OCI-LY7 (cell line): Measurements from ENCODE around the gene TSNAX. TPM values are rescaled to one million over a fixed set of nuclear protein-coding genes. Genes with fewer than 3 reads are reported as not detected.

Source experiments
- BruUV-seq: library from RNA; stranded (reverse); fragments of 400-500 nt; replicated peaks from 2 replicates; lab custom pipeline; 2021; lab: Mats Ljungman, UMichigan
- CTCF ChIA-PET: fragments of 300-600 bp; sonication (Branson Sonifier 250); formaldehyde crosslinking; loops from one replicate; lab custom pipeline; 2022; ENCODE audit warnings: antibody characterized with exemption; ENCODE audit not compliant: unreplicated experiment; lab: Charles Lee
- POLR2A ChIA-PET: fragments of 300-600 bp; sonication (Branson Sonifier 250); formaldehyde crosslinking; loops from one replicate; lab custom pipeline; 2022; ENCODE audit warnings: antibody characterized with exemption; lab: Charles Lee
- DNase-seq: peaks from one replicate; pipeline ENCODE4 v3.0.0-alpha.2; 2015; ENCODE audit warnings: low spot score
- H2AFZ ChIP-seq: fragments of 200-600 bp; sonication (generic), shearing (Covaris generic); 2 replicates; pipeline ENCODE4 v1.6.1; 2014; ENCODE audit warnings: mild to moderate bottlenecking, antibody characterized with exemption, low read length, moderate library complexity
- H3K27ac ChIP-seq: fragments of 200-600 bp; sonication (generic); 2 replicates; pipeline ENCODE4 v1.5.1; 2014; ENCODE audit warnings: mixed run types, low read depth, mild to moderate bottlenecking, moderate library complexity, low read length, inconsistent platforms; ENCODE audit not compliant: poor library complexity, severe bottlenecking
- H3K36me3 ChIP-seq: fragments of 200-600 bp; sonication (generic); 2 replicates; pipeline ENCODE4 v1.6.1; 2014; ENCODE audit warnings: mild to moderate bottlenecking, antibody characterized with exemption, low read length, moderate library complexity, mixed read lengths; ENCODE audit not compliant: insufficient read depth
- H3K4me1 ChIP-seq: fragments of 200-600 bp; sonication (generic); 2 replicates; pipeline ENCODE4 v1.5.1; 2014; ENCODE audit warnings: mild to moderate bottlenecking, low read length; ENCODE audit not compliant: insufficient read depth, poor library complexity, severe bottlenecking
- H3K4me2 ChIP-seq: fragments of 200-600 bp; sonication (generic); 2 replicates; pipeline ENCODE4 v1.6.1; 2014; ENCODE audit warnings: mild to moderate bottlenecking, low read length
- H3K4me3 ChIP-seq: fragments of 200-600 bp; sonication (generic); 2 replicates; pipeline ENCODE4 v1.5.1; 2014; ENCODE audit warnings: mild to moderate bottlenecking, low read depth, low read length; ENCODE audit not compliant: poor library complexity, severe bottlenecking
- H3K79me2 ChIP-seq: fragments of 200-600 bp; sonication (generic); 2 replicates; pipeline ENCODE4 v1.6.1; 2016; ENCODE audit warnings: low read depth, mild to moderate bottlenecking, low read length, moderate library complexity, mixed read lengths; ENCODE audit not compliant: insufficient read depth
- H3K9me2 ChIP-seq: fragments of 200-600 bp; sonication (generic); 2 replicates; pipeline ENCODE4 v1.6.1; 2016; ENCODE audit warnings: mild to moderate bottlenecking, low read length, mixed read lengths; ENCODE audit not compliant: insufficient read depth
- H3K9me3 ChIP-seq: fragments of 200-600 bp; sonication (generic); 2 replicates; pipeline ENCODE4 v1.6.1; 2014; ENCODE audit warnings: mild to moderate bottlenecking, mixed run types, low read length, mixed read lengths
- H4K20me1 ChIP-seq: fragments of 200-600 bp; sonication (generic); 2 replicates; pipeline ENCODE4 v1.6.1; 2014; ENCODE audit warnings: mild to moderate bottlenecking, antibody characterized with exemption, low read length, moderate library complexity, mixed read lengths; ENCODE audit not compliant: insufficient read depth
- CTCF ChIP-seq: fragments of 200-600 bp; sonication (generic); conservative IDR thresholded peaks from 2 replicates; pipeline ENCODE4 v1.5.1; 2014; ENCODE audit warnings: mild to moderate bottlenecking, antibody characterized with exemption, low read length, moderate library complexity, mixed read lengths
- EZH2phosphoT487 ChIP-seq: fragments of 200-600 bp; sonication (generic); IDR thresholded peaks from 2 replicates; pipeline ENCODE4 v1.6.1; 2018; ENCODE audit warnings: low read depth, borderline replicate concordance, mild to moderate bottlenecking, mixed run types, antibody characterized with exemption, low read length, moderate library complexity, mixed read lengths
- intact Hi-C: fragments of 100-400 bp; cut with micrococcal nuclease; formaldehyde crosslinking; loops from one replicate; pipeline ENCODE4 v1.10.0; 2022; ENCODE audit not compliant: unreplicated experiment
- total RNA-seq, 2 experiments: library from RNA; depleted of rRNA in 1 of 2; stranded (reverse); fragments of >200 nt in 1 of 2; shearing (Covaris generic) in 1 of 2; gene quantifications; 2 replicates each; pipeline ENCODE4 v1.2.3, GENCODE V29; 2014 to 2022

The TSNAX gene
- total RNA-seq, 2 experiments from 2014 or later, result 17.8 to 31.3 TPM

DNA sequence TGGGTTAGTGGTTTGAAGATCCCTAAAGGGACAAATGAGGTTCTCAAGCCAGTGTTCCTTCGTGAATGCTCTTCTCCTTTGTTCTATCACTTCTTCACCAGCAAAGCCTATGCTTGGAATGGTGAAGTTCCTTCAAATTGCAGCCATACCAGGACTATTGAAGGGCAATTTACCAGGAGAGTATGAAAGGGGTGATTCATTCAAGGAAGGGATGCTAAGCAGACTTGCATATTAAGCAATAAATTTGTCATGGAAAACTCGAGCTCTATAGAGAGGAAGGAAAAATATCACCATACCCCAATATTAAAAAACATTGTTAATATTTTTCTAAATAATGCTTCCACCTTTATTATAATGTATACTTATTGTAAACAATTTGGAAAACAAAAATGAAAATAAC, 9.3 kb upstream of the TSNAX start:
- intact Hi-C loops, result no loop called here
- Histone ChIP-seq H2AFZ (no peak overlapping the region), H3K27ac (no peak overlapping the region), H3K4me3 (no peak overlapping the region), H3K4me1 (peaks cover 12% of the 10 kb centered on the region), H3K79me2 (no peaks in the 10 kb centered on the region), H4K20me1 (no peaks in the 10 kb centered on the region), H3K9me3 (no peaks in the 10 kb centered on the region), H3K36me3 (no peaks in the 10 kb centered on the region), H3K9me2 (no peaks in the 10 kb centered on the region), H3K4me2 (no peak overlapping the region)
- DNase-seq, result no peak
- no TSS peak for BruUV-seq
- CTCF ChIA-PET, result no interaction called here
- POLR2A ChIA-PET, result interaction anchor here (0.7 kb wide), 1 partner anchor 334 kb away, joined by 3 read pairs; no protein-coding TSS in a partner anchor
- TF ChIP-seq EZH2phosphoT487 (no peak), CTCF (no peak)

GRCh38 chr1:231522038-231522437, 6.4 kb upstream of the TSNAX start:
- H3K4me1 ChIP-seq, result no peaks in the 10 kb centered on the region
- TF ChIP-seq CTCF (no peak), EZH2phosphoT487 (no peak)
- H3K4me2 ChIP-seq, result no peak overlapping the region
- no peak for DNase-seq
- H2AFZ ChIP-seq, result no peak overlapping the region
- H3K36me3 ChIP-seq, result no peaks in the 10 kb centered on the region
- H3K4me3 ChIP-seq, result no peak overlapping the region
- intact Hi-C loops, result no loop called here
- no peak overlapping the region for H3K27ac ChIP-seq
- POLR2A ChIA-PET, result no interaction called here
- H3K9me2 ChIP-seq, result no peaks in the 10 kb centered on the region
- BruUV-seq, result no TSS peak
- H3K79me2 ChIP-seq, result no peaks in the 10 kb centered on the region
- H3K9me3 ChIP-seq, result no peaks in the 10 kb centered on the region
- CTCF ChIA-PET, result no interaction called here
- no peaks in the 10 kb centered on the region for H4K20me1 ChIP-seq

- no peak for DNase-seq
- CTCF ChIA-PET, result no interaction called here
These were observed 5.4 kb upstream of the TSNAX start for GRCh38 chr1:231522931-231523642.

More at GRCh38 chr1:231522931-231523642, 5.4 kb upstream of the TSNAX start:
- Histone ChIP-seq H3K36me3 (no peaks in the 10 kb centered on the region), H3K4me1 (peaks cover 8% of the 10 kb centered on the region), H3K27ac (no peak overlapping the region), H3K4me2 (no peak overlapping the region), H3K79me2 (no peaks in the 10 kb centered on the region), H4K20me1 (no peaks in the 10 kb centered on the region), H3K9me2 (no peaks in the 10 kb centered on the region), H2AFZ (no peak overlapping the region), H3K4me3 (no peak overlapping the region), H3K9me3 (no peaks in the 10 kb centered on the region)
- POLR2A ChIA-PET, result no interaction called here
- BruUV-seq, result no TSS peak
- intact Hi-C loops, result no loop called here
- no peak for TF ChIP-seq EZH2phosphoT487
- TF ChIP-seq CTCF, result no peak
